OCI-LY7 (cell line): ENCODE measurements around the gene TTC28.

ENCODE experiments used
- EZH2phosphoT487 ChIP-seq: fragments of 200-600 bp; sonication (generic); IDR thresholded peaks from 2 replicates; pipeline ENCODE4 v1.6.1; 2018; ENCODE audit warnings: low read depth, borderline replicate concordance, mild to moderate bottlenecking, mixed run types, antibody characterized with exemption, low read length, moderate library complexity, mixed read lengths
- TF ChIP-seq, protein P1 (sequence below): fragments of 200-600 bp; sonication (generic); conservative IDR thresholded peaks from 2 replicates; pipeline ENCODE4 v1.5.1; 2014; ENCODE audit warnings: mild to moderate bottlenecking, antibody characterized with exemption, low read length, moderate library complexity, mixed read lengths

DNA sequence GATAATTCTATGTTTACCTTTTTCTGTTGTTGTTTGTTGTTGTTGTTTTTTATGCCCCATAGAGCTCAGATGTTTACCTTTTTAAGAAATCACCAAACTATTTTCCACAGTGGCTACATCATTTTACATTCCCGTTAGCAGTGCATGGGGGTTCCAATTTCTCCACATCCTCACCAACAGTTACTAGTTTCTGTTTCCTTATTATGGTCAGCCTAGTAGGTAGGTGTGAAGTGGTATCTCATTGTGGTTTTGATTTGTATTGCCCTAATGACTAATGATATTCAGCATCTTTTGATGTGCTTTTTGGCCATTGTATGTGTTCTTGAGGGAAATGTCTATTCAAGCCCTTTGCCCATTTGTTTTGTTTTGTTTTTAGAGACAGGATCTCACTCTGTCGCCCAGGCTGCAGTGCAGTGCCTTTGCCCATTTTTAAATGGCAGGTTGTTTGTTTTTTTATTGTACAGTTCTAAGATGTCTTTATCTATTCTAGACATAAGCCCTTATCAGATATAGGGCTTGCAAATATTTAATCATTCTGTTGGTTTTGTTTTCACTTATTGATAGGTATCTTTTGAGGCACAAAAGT lies 34.5 kb upstream of the TTC28 start:
- TF ChIP-seq, protein P1, sequence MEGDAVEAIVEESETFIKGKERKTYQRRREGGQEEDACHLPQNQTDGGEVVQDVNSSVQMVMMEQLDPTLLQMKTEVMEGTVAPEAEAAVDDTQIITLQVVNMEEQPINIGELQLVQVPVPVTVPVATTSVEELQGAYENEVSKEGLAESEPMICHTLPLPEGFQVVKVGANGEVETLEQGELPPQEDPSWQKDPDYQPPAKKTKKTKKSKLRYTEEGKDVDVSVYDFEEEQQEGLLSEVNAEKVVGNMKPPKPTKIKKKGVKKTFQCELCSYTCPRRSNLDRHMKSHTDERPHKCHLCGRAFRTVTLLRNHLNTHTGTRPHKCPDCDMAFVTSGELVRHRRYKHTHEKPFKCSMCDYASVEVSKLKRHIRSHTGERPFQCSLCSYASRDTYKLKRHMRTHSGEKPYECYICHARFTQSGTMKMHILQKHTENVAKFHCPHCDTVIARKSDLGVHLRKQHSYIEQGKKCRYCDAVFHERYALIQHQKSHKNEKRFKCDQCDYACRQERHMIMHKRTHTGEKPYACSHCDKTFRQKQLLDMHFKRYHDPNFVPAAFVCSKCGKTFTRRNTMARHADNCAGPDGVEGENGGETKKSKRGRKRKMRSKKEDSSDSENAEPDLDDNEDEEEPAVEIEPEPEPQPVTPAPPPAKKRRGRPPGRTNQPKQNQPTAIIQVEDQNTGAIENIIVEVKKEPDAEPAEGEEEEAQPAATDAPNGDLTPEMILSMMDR = no peak
- no peak for TF ChIP-seq EZH2phosphoT487
